Mucosa of descending colon (tissue), 3 donors: ENCODE data around the gene ME2. TPM values are rescaled to one million over a fixed set of nuclear protein-coding genes. Genes with fewer than 3 reads are reported as not detected.
"Not testable (repeated sequence)": the region's sequence is repeated elsewhere in the genome, so short reads cannot be mapped to it uniquely, and the experiment has no call there.

Experiments used
- ATAC-seq: fragments of 200-7000 bp; cut with Tn5 transposase; one replicate; pipeline ENCODE4 v1.9.1; 2020; ENCODE audit warnings: mild to moderate bottlenecking, moderate library complexity
- DNase-seq, 3 donors: peaks; one replicate each; pipeline ENCODE4 v3.0.0-alpha.2; 2020
- H3K36me3 ChIP-seq: fragments of 200-600 bp; one replicate; pipeline ENCODE4 v1.8.0; 2021; ENCODE audit warnings: low read depth, mild to moderate bottlenecking
- H3K4me1 ChIP-seq: fragments of 200-600 bp; one replicate; pipeline ENCODE4 v1.8.0; 2021; ENCODE audit warnings: low read depth, mild to moderate bottlenecking
- H3K4me3 ChIP-seq: fragments of 200-600 bp; one replicate; pipeline ENCODE4 v1.8.0; 2021; ENCODE audit warnings: mild to moderate bottlenecking
- H3K9me3 ChIP-seq: fragments of 200-600 bp; one replicate; pipeline ENCODE4 v1.8.0; 2021; ENCODE audit warnings: mild to moderate bottlenecking
- intact Hi-C, 2 donors: fragments of 100-400 bp; cut with DNase I in 1 of 2; cut with micrococcal nuclease in 1 of 2; formaldehyde crosslinking; loops; one replicate each; pipeline versions ENCODE4 v1.11.0 to v1.11.1; 2022; cut with DNase I, micrococcal nuclease
- total RNA-seq, 3 donors: library from RNA; stranded (reverse); fragmentation: NEBNext Ultra II Directional in 2 of 3; extraction: Animal tissue kit (Norgen Biotek cat#: 25700) in 2 of 3; gene quantifications; one replicate each; pipeline versions ENCODE4 v1.2.1 to v1.2.4, GENCODE V29; 2021 to 2023
- TF ChIP-seq, protein P1 (sequence below): fragments of 200-600 bp; IDR thresholded peaks from one replicate; pipeline ENCODE4 v1.8.0; 2022; ENCODE audit warnings: antibody characterized with exemption, mild to moderate bottlenecking
- donor health status: DM: no; HTN: no; CAD: no; lungs with moderate emphysema.
- donor health status: DM: no; HTN: no; CAD: no.
- donor health status: DM: no; HTN: yes; CAD: no.

The ME2 gene
- total RNA-seq, 3 donors from 2014 or later, result 64.2 to 85.2 (median 74.6) TPM

DNA sequence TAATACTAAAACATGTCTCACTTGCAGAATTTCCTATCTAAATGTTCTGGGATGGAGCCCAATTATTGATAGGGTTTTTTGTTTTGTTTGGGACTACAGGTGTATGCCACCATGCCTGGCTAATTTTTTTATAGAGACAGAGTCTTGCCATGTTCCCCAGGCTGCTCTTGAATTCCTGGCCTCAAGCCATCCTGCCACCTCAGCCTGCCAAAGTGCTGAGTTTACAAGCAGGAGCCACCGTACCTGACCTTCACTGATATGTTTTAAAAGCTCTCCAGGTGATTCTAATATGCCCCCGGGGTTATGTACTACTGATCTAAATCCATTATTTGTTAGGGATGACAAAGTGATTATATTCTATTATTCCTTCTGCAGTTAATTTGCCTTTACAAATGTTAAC lies 91.1 kb downstream of the ME2 start:
- ATAC-seq (no peak), DNase-seq (peak in 2 of 3 donors; percentile 67 to 76)
- Histone ChIP-seq H3K36me3 (no peaks in the 10 kb centered on the region), H3K4me1 (peaks cover 20% of the 10 kb centered on the region), H3K9me3 (no peaks in the 10 kb centered on the region), H3K4me3 (no peak overlapping the region)
- TF ChIP-seq, protein P1, sequence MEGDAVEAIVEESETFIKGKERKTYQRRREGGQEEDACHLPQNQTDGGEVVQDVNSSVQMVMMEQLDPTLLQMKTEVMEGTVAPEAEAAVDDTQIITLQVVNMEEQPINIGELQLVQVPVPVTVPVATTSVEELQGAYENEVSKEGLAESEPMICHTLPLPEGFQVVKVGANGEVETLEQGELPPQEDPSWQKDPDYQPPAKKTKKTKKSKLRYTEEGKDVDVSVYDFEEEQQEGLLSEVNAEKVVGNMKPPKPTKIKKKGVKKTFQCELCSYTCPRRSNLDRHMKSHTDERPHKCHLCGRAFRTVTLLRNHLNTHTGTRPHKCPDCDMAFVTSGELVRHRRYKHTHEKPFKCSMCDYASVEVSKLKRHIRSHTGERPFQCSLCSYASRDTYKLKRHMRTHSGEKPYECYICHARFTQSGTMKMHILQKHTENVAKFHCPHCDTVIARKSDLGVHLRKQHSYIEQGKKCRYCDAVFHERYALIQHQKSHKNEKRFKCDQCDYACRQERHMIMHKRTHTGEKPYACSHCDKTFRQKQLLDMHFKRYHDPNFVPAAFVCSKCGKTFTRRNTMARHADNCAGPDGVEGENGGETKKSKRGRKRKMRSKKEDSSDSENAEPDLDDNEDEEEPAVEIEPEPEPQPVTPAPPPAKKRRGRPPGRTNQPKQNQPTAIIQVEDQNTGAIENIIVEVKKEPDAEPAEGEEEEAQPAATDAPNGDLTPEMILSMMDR, result no peak
- intact Hi-C loops, result loop anchor here in 1 of 2 donors (5.0 kb wide), 1 partner anchor 67 kb away; no protein-coding TSS in a partner anchor

DNA sequence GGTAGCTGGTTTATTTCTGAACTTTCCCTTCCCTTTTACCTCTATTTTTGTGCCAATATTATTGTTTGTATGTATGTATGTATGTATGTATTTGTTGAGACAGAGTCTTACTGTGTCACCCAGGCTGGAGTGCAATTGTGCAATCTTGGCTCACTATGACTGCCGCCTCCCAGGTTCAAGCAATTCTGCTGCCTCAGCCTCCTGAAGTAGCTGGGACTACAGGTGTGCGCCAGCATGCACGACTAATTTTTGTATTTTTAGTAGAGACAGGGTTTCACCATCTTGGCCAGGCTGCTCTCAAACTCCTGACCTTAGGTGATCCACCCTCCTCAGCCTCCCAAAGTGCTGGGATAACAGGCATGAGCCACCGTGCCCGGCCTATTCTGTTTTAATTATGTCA lies 93.5 kb downstream of the ME2 start:
- H3K4me1 ChIP-seq, result peaks cover 20% of the 10 kb centered on the region
- not testable (repeated sequence) for ATAC-seq

DNA sequence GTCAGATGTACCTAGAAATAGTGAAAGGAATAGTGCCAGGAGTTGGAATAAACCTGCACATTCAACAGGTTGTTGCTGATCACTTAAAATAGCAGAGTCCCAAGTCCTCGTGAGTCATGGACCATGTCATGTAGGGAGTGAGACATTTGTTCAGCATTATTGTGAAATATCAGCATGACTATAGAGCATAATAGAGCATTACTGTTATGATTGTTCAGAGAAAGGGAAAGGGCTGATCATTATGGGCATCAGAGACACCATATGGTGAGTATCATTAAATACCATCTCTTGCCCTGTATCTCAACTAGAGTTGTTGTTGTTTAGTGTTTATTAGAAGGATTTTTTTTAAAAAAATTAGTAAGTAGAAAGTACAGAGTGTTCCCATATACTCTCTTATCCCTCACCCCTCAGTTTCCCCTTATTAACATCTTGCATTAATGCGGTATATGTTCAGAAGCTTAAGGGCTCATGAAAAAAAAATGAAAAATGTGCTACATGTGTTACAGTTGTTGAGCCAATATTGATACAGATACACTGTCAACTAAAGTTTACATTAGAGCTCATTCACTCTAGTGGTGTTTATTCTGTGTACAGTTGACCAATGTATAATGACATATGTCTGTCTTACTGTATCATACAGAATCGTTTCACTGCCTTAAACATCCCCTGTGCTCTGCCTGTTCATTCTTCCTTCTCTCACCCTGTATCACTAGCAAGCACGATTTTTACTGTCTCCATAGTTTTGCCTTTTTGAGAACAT lies 94.6 kb downstream of the ME2 start:
- H3K36me3 ChIP-seq, result no peaks in the 10 kb centered on the region
- H3K9me3 ChIP-seq, result peaks cover 9% of the 10 kb centered on the region
- H3K4me3 ChIP-seq, result no peak overlapping the region
- TF ChIP-seq, protein P1, result no peak
- peak; percentile 96 for ATAC-seq
- DNase-seq, result peak in 1 of 3 donors; percentile 23
- intact Hi-C loops, result loop anchor here in 1 of 2 donors (5.0 kb wide), 1 partner anchor 64 kb away; no protein-coding TSS in a partner anchor
- peaks cover 20% of the 10 kb centered on the region for H3K4me1 ChIP-seq

More for the DNA sequence above, 93.5 kb downstream of the ME2 start:
- not testable (repeated sequence) for H3K36me3 ChIP-seq, DNase-seq, H3K9me3 ChIP-seq, H3K4me3 ChIP-seq
- intact Hi-C loops, result loop anchor here in 1 of 2 donors (5.0 kb wide), 1 partner anchor 65 kb away; no protein-coding TSS in a partner anchor

DNA sequence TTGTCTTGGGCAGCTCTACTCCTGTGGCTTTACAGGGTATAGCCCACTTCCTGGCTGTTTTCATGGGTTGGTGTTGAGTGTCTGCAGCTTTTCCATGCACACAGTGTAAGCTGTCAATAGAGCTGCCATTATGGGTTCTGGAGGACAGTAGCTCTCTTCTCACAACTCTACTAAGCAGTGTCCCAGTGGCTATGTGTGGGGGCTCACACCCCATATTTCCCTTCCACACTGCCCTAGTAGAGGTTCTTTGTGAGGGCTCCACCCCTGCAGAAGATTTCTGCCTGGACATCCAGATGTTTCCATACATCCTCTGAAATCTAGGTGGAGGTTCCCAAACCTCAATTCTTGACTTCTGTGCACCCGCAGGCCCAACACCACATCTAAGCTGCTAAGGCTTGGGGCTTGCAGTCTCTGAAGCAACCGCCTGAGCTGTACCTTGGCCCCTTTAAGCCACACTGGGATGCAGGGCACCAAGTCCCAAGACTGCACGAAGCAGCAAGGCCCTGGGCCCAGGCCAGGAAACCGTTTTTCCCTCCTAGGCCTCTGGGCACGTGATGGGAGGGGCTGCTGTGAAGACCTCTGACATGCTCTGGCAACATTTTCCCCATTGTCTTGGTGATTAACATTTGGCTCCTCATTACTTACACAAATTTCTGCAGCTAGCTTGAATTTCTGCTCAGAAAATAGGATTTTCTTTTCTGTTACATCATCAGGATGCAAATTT lies 98.3 kb downstream of the ME2 start:
- H3K4me3 ChIP-seq, result no peak overlapping the region
- H3K4me1 ChIP-seq, result peaks cover 9% of the 10 kb centered on the region
- peaks cover 9% of the 10 kb centered on the region for H3K9me3 ChIP-seq
- TF ChIP-seq, protein P1, result no peak
- DNase-seq, result no peak
- H3K36me3 ChIP-seq, result no peaks in the 10 kb centered on the region
- intact Hi-C loops, result no loop called here
- no peak for ATAC-seq

DNA sequence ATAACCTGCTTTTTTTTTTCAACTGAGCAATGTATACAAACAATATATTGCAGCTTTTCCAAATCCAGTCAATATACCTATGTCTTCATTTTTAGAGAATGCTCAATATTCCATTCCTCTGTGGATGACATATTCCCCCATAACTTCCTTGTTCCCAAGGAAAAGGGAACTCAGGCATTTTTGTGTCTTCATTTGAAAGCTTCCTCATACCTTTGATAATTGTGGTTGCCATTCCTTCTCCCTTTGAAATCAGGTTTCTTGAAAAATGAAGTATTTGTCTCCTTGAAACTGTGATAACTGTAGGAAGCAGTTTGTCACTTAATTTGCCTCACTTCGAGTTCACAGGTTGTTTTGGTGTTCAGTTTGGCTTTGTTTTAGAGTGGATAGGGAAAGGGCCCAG lies 102.5 kb downstream of the ME2 start:
- no peak for DNase-seq
- no peak for ATAC-seq
- no peaks in the 10 kb centered on the region for H3K36me3 ChIP-seq
- TF ChIP-seq, protein P1, result no peak
- intact Hi-C loops, result no loop called here
- H3K4me3 ChIP-seq, result no peak overlapping the region
- peaks cover 9% of the 10 kb centered on the region for H3K9me3 ChIP-seq
- peaks cover 14% of the 10 kb centered on the region for H3K4me1 ChIP-seq
